ENCODE results near the gene SORCS1.

SORCS1 gene

GRCh38 chr10:107144490-107144889, 20.0 kb downstream of the SORCS1 start:
- FAIRE-seq (no peak), DNase-seq (ENCODE audit: insufficient read length, low spot score) (no peak)
- no peak for TF ChIP-seq POLR2A (IDR thresholded peaks at IDR 0.05; ENCODE audit: low read depth, low read length)

GRCh38 chr10:107141524-107142061, 22.9 kb downstream of the SORCS1 start:
- no peak for TF ChIP-seq POLR2A (IDR thresholded peaks at IDR 0.05; ENCODE audit: low read depth, low read length)
- FAIRE-seq (no peak), DNase-seq (ENCODE audit: insufficient read length, low spot score) (no peak)

GRCh38 chr10:107139237-107139636, 25.3 kb downstream of the SORCS1 start:
- no peak for TF ChIP-seq POLR2A (IDR thresholded peaks at IDR 0.05; ENCODE audit: low read depth, low read length)
- FAIRE-seq, result no peak

GRCh38 chr10:107133656-107134055, 30.9 kb downstream of the SORCS1 start:
- TF ChIP-seq POLR2A (IDR thresholded peaks at IDR 0.05; ENCODE audit: low read depth, low read length), result no peak
- FAIRE-seq (no peak), DNase-seq (ENCODE audit: insufficient read length, low spot score) (no peak)

More at GRCh38 chr10:107139237-107139636, 25.3 kb downstream of the SORCS1 start:
- DNase-seq (ENCODE audit: insufficient read length, low spot score), result no peak

- DNase-seq (ENCODE audit: insufficient read length, low spot score) (no peak), FAIRE-seq (no peak)
- no peak for TF ChIP-seq POLR2A (IDR thresholded peaks at IDR 0.05; ENCODE audit: low read depth, low read length)
Measured at GRCh38 chr10:107129000-107129399, 35.5 kb downstream of the SORCS1 start.

GRCh38 chr10:107126512-107127065, 37.9 kb downstream of the SORCS1 start:
- no peak for TF ChIP-seq POLR2A (IDR thresholded peaks at IDR 0.05; ENCODE audit: low read depth, low read length)
- no peak for DNase-seq (ENCODE audit: insufficient read length, low spot score)
- FAIRE-seq, result no peak

- no peak for DNase-seq (ENCODE audit: insufficient read length, low spot score)
- no peak for FAIRE-seq
- TF ChIP-seq POLR2A (IDR thresholded peaks at IDR 0.05; ENCODE audit: low read depth, low read length), result no peak
Measured at GRCh38 chr10:107122703-107123102, 41.8 kb downstream of the SORCS1 start.

- DNase-seq (ENCODE audit: insufficient read length, low spot score) (no peak), FAIRE-seq (no peak)
- TF ChIP-seq POLR2A (IDR thresholded peaks at IDR 0.05; ENCODE audit: low read depth, low read length), result no peak
Measured at GRCh38 chr10:107118866-107119265, 45.6 kb downstream of the SORCS1 start.

GRCh38 chr10:107104026-107104652, 60.4 kb downstream of the SORCS1 start:
- TF ChIP-seq POLR2A (IDR thresholded peaks at IDR 0.05; ENCODE audit: low read depth, low read length), result no peak
- FAIRE-seq (no peak), DNase-seq (ENCODE audit: insufficient read length, low spot score) (no peak)

GRCh38 chr10:107103174-107104025, 61.1 kb downstream of the SORCS1 start:
- FAIRE-seq, result no peak
- TF ChIP-seq POLR2A (IDR thresholded peaks at IDR 0.05; ENCODE audit: low read depth, low read length), result no peak
- DNase-seq (ENCODE audit: insufficient read length, low spot score), result no peak

- no peak for FAIRE-seq
- DNase-seq (ENCODE audit: insufficient read length, low spot score), result no peak
- TF ChIP-seq POLR2A (IDR thresholded peaks at IDR 0.05; ENCODE audit: low read depth, low read length), result no peak
Measured at GRCh38 chr10:107098326-107098725, 66.2 kb downstream of the SORCS1 start.

GRCh38 chr10:107094824-107095522, 69.5 kb downstream of the SORCS1 start:
- FAIRE-seq (no peak), DNase-seq (ENCODE audit: insufficient read length, low spot score) (no peak)
- no peak for TF ChIP-seq POLR2A (IDR thresholded peaks at IDR 0.05; ENCODE audit: low read depth, low read length)

- no peak for FAIRE-seq
- TF ChIP-seq POLR2A (IDR thresholded peaks at IDR 0.05; ENCODE audit: low read depth, low read length), result no peak
- no peak for DNase-seq (ENCODE audit: insufficient read length, low spot score)
Measured at GRCh38 chr10:107092321-107092720, 72.2 kb downstream of the SORCS1 start.

- FAIRE-seq (no peak), DNase-seq (ENCODE audit: insufficient read length, low spot score) (no peak)
Measured at GRCh38 chr10:107091126-107091525, 73.4 kb downstream of the SORCS1 start.

More at GRCh38 chr10:107091126-107091525, 73.4 kb downstream of the SORCS1 start:
- no peak for TF ChIP-seq POLR2A (IDR thresholded peaks at IDR 0.05; ENCODE audit: low read depth, low read length)
